ENCODE measurements around the gene F3. TPM values are rescaled to one million over a fixed set of nuclear protein-coding genes. Genes with fewer than 3 reads are reported as not detected.

F3 gene
- total RNA-seq, 1 donor from 2014 or later: 0.33 TPM

GRCh38 chr1:94528299-94528698, 13.3 kb downstream of the F3 start:
- peaks cover 19% of the 10 kb centered on the region for H3K27me3 Mint-ChIP-seq
- H3K4me3 Mint-ChIP-seq: no peak overlapping the region
- intact Hi-C loops (cut with micrococcal nuclease): no loop called here
- H3K36me3 Mint-ChIP-seq (ENCODE audit: low read depth): no peaks in the 10 kb centered on the region
- DNase-seq: no peak
- H3K27ac Mint-ChIP-seq: no peak overlapping the region
- H3K9me3 Mint-ChIP-seq: no peaks in the 10 kb centered on the region
- H3K4me1 Mint-ChIP-seq: no peaks in the 10 kb centered on the region

- Mint-ChIP-seq H3K4me3 (no peak overlapping the region), H3K9me3 (no peaks in the 10 kb centered on the region), H3K4me1 (no peaks in the 10 kb centered on the region), H3K27ac (no peak overlapping the region), H3K36me3 (ENCODE audit: low read depth) (no peaks in the 10 kb centered on the region), H3K27me3 (peaks cover 15% of the 10 kb centered on the region)
- intact Hi-C loops (cut with micrococcal nuclease): no loop called here
- DNase-seq: no peak
Observed at GRCh38 chr1:94527447-94528031, 14.0 kb downstream of the F3 start.

GRCh38 chr1:94526152-94526980, 15.2 kb downstream of the F3 start:
- Mint-ChIP-seq H3K4me1 (no peaks in the 10 kb centered on the region), H3K36me3 (ENCODE audit: low read depth) (no peaks in the 10 kb centered on the region), H3K4me3 (no peak overlapping the region), H3K9me3 (no peaks in the 10 kb centered on the region), H3K27ac (no peak overlapping the region), H3K27me3 (peaks cover 15% of the 10 kb centered on the region)
- intact Hi-C loops (cut with micrococcal nuclease): no loop called here
- no peak for DNase-seq

GRCh38 chr1:94524531-94524930, 17.0 kb downstream of the F3 start:
- no peak overlapping the region for H3K4me3 Mint-ChIP-seq
- peaks cover 1% of the 10 kb centered on the region for H3K36me3 Mint-ChIP-seq (ENCODE audit: low read depth)
- no peaks in the 10 kb centered on the region for H3K9me3 Mint-ChIP-seq
- peaks cover 15% of the 10 kb centered on the region for H3K27me3 Mint-ChIP-seq
- H3K4me1 Mint-ChIP-seq: no peaks in the 10 kb centered on the region
- no peak for DNase-seq
- intact Hi-C loops (cut with micrococcal nuclease): loop anchor here (5.0 kb wide), 1 partner anchor 283 kb away; no protein-coding TSS in a partner anchor
- H3K27ac Mint-ChIP-seq: no peak overlapping the region

- intact Hi-C loops (cut with micrococcal nuclease): loop anchor here (5.0 kb wide), 1 partner anchor 285 kb away; no protein-coding TSS in a partner anchor
- Mint-ChIP-seq H3K36me3 (ENCODE audit: low read depth) (peaks cover 1% of the 10 kb centered on the region), H3K4me3 (no peak overlapping the region), H3K27ac (no peak overlapping the region), H3K4me1 (no peaks in the 10 kb centered on the region), H3K27me3 (peaks cover 10% of the 10 kb centered on the region), H3K9me3 (no peaks in the 10 kb centered on the region)
- DNase-seq: no peak
Observed at GRCh38 chr1:94522304-94522703, 19.3 kb downstream of the F3 start.

- no peaks in the 10 kb centered on the region for H3K9me3 Mint-ChIP-seq
- H3K36me3 Mint-ChIP-seq (ENCODE audit: low read depth): peaks cover 4% of the 10 kb centered on the region
- DNase-seq: no peak
- intact Hi-C loops (cut with micrococcal nuclease): no loop called here
- H3K27ac Mint-ChIP-seq: no peak overlapping the region
- no peaks in the 10 kb centered on the region for H3K27me3 Mint-ChIP-seq
- no peak overlapping the region for H3K4me3 Mint-ChIP-seq
- no peaks in the 10 kb centered on the region for H3K4me1 Mint-ChIP-seq
Observed at GRCh38 chr1:94519351-94519750, 22.2 kb downstream of the F3 start.

GRCh38 chr1:94515296-94515947, 26.1 kb downstream of the F3 start:
- H3K9me3 Mint-ChIP-seq: no peaks in the 10 kb centered on the region
- H3K36me3 Mint-ChIP-seq (ENCODE audit: low read depth): peaks cover 6% of the 10 kb centered on the region
- no peaks in the 10 kb centered on the region for H3K4me1 Mint-ChIP-seq
- no peak overlapping the region for H3K4me3 Mint-ChIP-seq
- intact Hi-C loops (cut with micrococcal nuclease): no loop called here
- no peak overlapping the region for H3K27ac Mint-ChIP-seq
- no peak for DNase-seq
- no peaks in the 10 kb centered on the region for H3K27me3 Mint-ChIP-seq

- H3K27ac Mint-ChIP-seq: no peak overlapping the region
- DNase-seq: peak; percentile 64
- H3K4me3 Mint-ChIP-seq: no peak overlapping the region
- peaks cover 9% of the 10 kb centered on the region for H3K36me3 Mint-ChIP-seq (ENCODE audit: low read depth)
- no peaks in the 10 kb centered on the region for H3K27me3 Mint-ChIP-seq
- intact Hi-C loops (cut with micrococcal nuclease): no loop called here
- H3K4me1 Mint-ChIP-seq: no peaks in the 10 kb centered on the region
- H3K9me3 Mint-ChIP-seq: peaks cover 5% of the 10 kb centered on the region
Observed at GRCh38 chr1:94514095-94514727, 27.3 kb downstream of the F3 start.

- DNase-seq: no peak
- Mint-ChIP-seq H3K4me1 (no peaks in the 10 kb centered on the region), H3K4me3 (no peak overlapping the region), H3K36me3 (ENCODE audit: low read depth) (peaks cover 14% of the 10 kb centered on the region), H3K27me3 (no peaks in the 10 kb centered on the region), H3K9me3 (peaks cover 5% of the 10 kb centered on the region), H3K27ac (no peak overlapping the region)
- intact Hi-C loops (cut with micrococcal nuclease): no loop called here
Observed at GRCh38 chr1:94512816-94513215, 28.7 kb downstream of the F3 start.

- Mint-ChIP-seq H3K27me3 (no peaks in the 10 kb centered on the region), H3K4me3 (no peak overlapping the region), H3K9me3 (peaks cover 4% of the 10 kb centered on the region), H3K36me3 (ENCODE audit: low read depth) (peaks cover 33% of the 10 kb centered on the region), H3K27ac (no peak overlapping the region), H3K4me1 (peaks cover 6% of the 10 kb centered on the region)
- intact Hi-C loops (cut with micrococcal nuclease): no loop called here
- DNase-seq: no peak
Observed at GRCh38 chr1:94504601-94505000, 37.0 kb downstream of the F3 start.

- Mint-ChIP-seq H3K27ac (no peak overlapping the region), H3K4me1 (peaks cover 6% of the 10 kb centered on the region)
Observed at GRCh38 chr1:94503153-94503552, 38.4 kb downstream of the F3 start.

GRCh38 chr1:94501935-94502334, 39.6 kb downstream of the F3 start:
- Mint-ChIP-seq H3K36me3 (ENCODE audit: low read depth) (peaks cover 30% of the 10 kb centered on the region), H3K9me3 (no peaks in the 10 kb centered on the region), H3K4me1 (peaks cover 6% of the 10 kb centered on the region), H3K27ac (no peak overlapping the region), H3K27me3 (no peaks in the 10 kb centered on the region), H3K4me3 (no peak overlapping the region)
- DNase-seq: no peak
- intact Hi-C loops (cut with micrococcal nuclease): no loop called here

More at GRCh38 chr1:94503153-94503552, 38.4 kb downstream of the F3 start:
- Mint-ChIP-seq H3K4me3 (no peak overlapping the region), H3K27me3 (no peaks in the 10 kb centered on the region), H3K9me3 (no peaks in the 10 kb centered on the region), H3K36me3 (ENCODE audit: low read depth) (peaks cover 34% of the 10 kb centered on the region)
- intact Hi-C loops (cut with micrococcal nuclease): no loop called here
- DNase-seq: no peak

- intact Hi-C loops (cut with micrococcal nuclease): no loop called here
Observed at GRCh38 chr1:94501426-94501825, 40.1 kb downstream of the F3 start.

More at GRCh38 chr1:94501426-94501825, 40.1 kb downstream of the F3 start:
- Mint-ChIP-seq H3K36me3 (ENCODE audit: low read depth) (peaks cover 29% of the 10 kb centered on the region), H3K27ac (no peak overlapping the region), H3K27me3 (no peaks in the 10 kb centered on the region), H3K9me3 (no peaks in the 10 kb centered on the region), H3K4me3 (no peak overlapping the region), H3K4me1 (peaks cover 6% of the 10 kb centered on the region)
- DNase-seq: no peak

All from activated CD4-positive, alpha-beta T cell treated with anti-CD3 and anti-CD28 coated beads, Interleukin-2, amount 10 ng/mL, durations not matched to agents 24 days and 14 days (primary cell).